SK-N-SH (cell line): ENCODE measurements around the gene CCDC60. TPM values are rescaled to one million over a fixed set of nuclear protein-coding genes. Genes with fewer than 3 reads are reported as not detected.

ENCODE experiments used
- CTCF ChIA-PET: fragments of 300-600, 350-600 bp; formaldehyde crosslinking; extraction: SDS; loops from one replicate; lab custom pipeline; 2021; lab: Yijun Ruan, JAX
- POLR2A ChIA-PET: fragments of 350-600 bp; sonication (Branson Sonifier 250); formaldehyde crosslinking; extraction: SDS; loops from one replicate; lab custom pipeline; 2020; ENCODE audit warnings: antibody characterized with exemption, inconsistent platforms; lab: Yijun Ruan, JAX
- DNase-seq: peaks from one replicate; pipeline ENCODE4 v3.0.0; 2012
- H2AFZ ChIP-seq: fragments of 200-600 bp; sonication (generic); 2 replicates; pipeline ENCODE4 v1.8.1; 2016; ENCODE audit warnings: antibody characterized with exemption, mild to moderate bottlenecking, low read depth
- H3F3A ChIP-seq: fragments of 200-600 bp; sonication (generic); replicated peaks from 2 replicates; pipeline ENCODE3; 2016; ENCODE audit warnings: antibody characterized with exemption, mild to moderate bottlenecking; ENCODE audit not compliant: insufficient read depth
- H3K27ac ChIP-seq, 2 experiments: fragments of 200-500 bp in 1 of 2; fragments of 200-600 bp in 1 of 2; sonication (Bioruptor generic) in 1 of 2; sonication (generic), shearing (Covaris generic) in 1 of 2; 2 replicates each; pipeline versions ENCODE4 v1.5.1 to v1.6.1; 2014 to 2016; ENCODE audit warnings: low read depth in 2 of 2, inconsistent platforms in 1 of 2, low read length in 1 of 2, mild to moderate bottlenecking in 1 of 2, mixed read lengths in 1 of 2
- H3K27me3 ChIP-seq: fragments of 200-600 bp; sonication (generic), shearing (Covaris generic); 2 replicates; pipeline ENCODE4 v1.6.1; 2016; ENCODE audit warnings: mixed run types; ENCODE audit not compliant: insufficient read depth
- H3K36me3 ChIP-seq, 2 experiments: fragments of 200-500 bp in 1 of 2; fragments of 200-600 bp in 1 of 2; sonication (Bioruptor generic) in 1 of 2; sonication (generic) in 1 of 2; replicated peaks in 1 of 2; 2 replicates each; pipeline versions ENCODE3 to v1.5.1; 2014 to 2016; ENCODE audit warnings: low read length in 1 of 2, mild to moderate bottlenecking in 1 of 2; ENCODE audit not compliant: insufficient read depth in 2 of 2, control insufficient read depth in 1 of 2
- H3K4me1 ChIP-seq, 2 experiments: fragments of 200-500 bp in 1 of 2; fragments of 200-600 bp in 1 of 2; sonication (Bioruptor generic) in 1 of 2; sonication (generic), shearing (Covaris generic) in 1 of 2; 2 replicates each; pipeline versions ENCODE4 v1.5.1 to v1.6.1; 2014 to 2016; ENCODE audit warnings: low read depth in 1 of 2, low read length in 1 of 2, mixed run types in 1 of 2; ENCODE audit not compliant: insufficient read depth in 2 of 2, control insufficient read depth in 1 of 2
- H3K4me2 ChIP-seq: fragments of 200-600 bp; sonication (generic), shearing (Covaris generic); 2 replicates; pipeline ENCODE4 v1.6.1; 2017; ENCODE audit warnings: mixed run types
- H3K4me3 ChIP-seq, 2 experiments: fragments of 200-500 bp in 1 of 2; fragments of 200-600 bp in 1 of 2; sonication (Bioruptor generic) in 1 of 2; sonication (generic), shearing (Covaris generic) in 1 of 2; 2 replicates each; pipeline versions ENCODE4 v1.5.1 to v1.8.1; 2014 to 2016; ENCODE audit warnings: low read depth in 2 of 2, inconsistent platforms in 1 of 2, low read length in 1 of 2, mild to moderate bottlenecking in 1 of 2, mixed read lengths in 1 of 2, moderate library complexity in 1 of 2
- H3K79me2 ChIP-seq: fragments of 200-600 bp; sonication (generic); 2 replicates; pipeline ENCODE4 v1.8.1; 2017; ENCODE audit warnings: mild to moderate bottlenecking; ENCODE audit not compliant: insufficient read depth
- H3K9ac ChIP-seq: fragments of 200-600 bp; sonication (generic); 2 replicates; pipeline ENCODE4 v1.6.1; 2017; ENCODE audit warnings: mixed run types
- H3K9me2 ChIP-seq: fragments of 200-600 bp; sonication (generic); 2 replicates; pipeline ENCODE4 v1.6.1; 2017; ENCODE audit warnings: mixed run types
- H3K9me3 ChIP-seq: fragments of 200-600 bp; sonication (generic); 2 replicates; pipeline ENCODE4 v1.6.1; 2017; ENCODE audit warnings: mixed run types, mild to moderate bottlenecking, moderate library complexity
- H4K20me1 ChIP-seq: fragments of 200-600 bp; sonication (generic); 2 replicates; pipeline ENCODE4 v1.6.1; 2017; ENCODE audit warnings: mild to moderate bottlenecking, mixed run types; ENCODE audit not compliant: insufficient read depth
- CTCF ChIP-seq: fragments of 200-600 bp; sonication (generic); IDR thresholded peaks from 2 replicates; pipeline ENCODE4 v1.6.1; 2017; ENCODE audit warnings: antibody characterized with exemption, mild to moderate bottlenecking, moderate library complexity
- EP300 ChIP-seq, 2 experiments: IDR thresholded peaks; 2 replicates each; pipeline versions ENCODE4 v1.4.0 to v1.6.1; 2012; ENCODE audit warnings: borderline replicate concordance in 1 of 2, low read depth in 1 of 2, low read length in 1 of 2
- EZH2phosphoT487 ChIP-seq: fragments of 200-600 bp; sonication (generic); IDR thresholded peaks from 2 replicates; pipeline ENCODE4 v1.6.1; 2017; ENCODE audit warnings: low read depth, mixed run types, mild to moderate bottlenecking, antibody characterized with exemption, moderate library complexity, borderline replicate concordance
- FOSL2 ChIP-seq: IDR thresholded peaks from 2 replicates; pipeline ENCODE4 v1.4.0; 2012; ENCODE audit warnings: low read depth, mild to moderate bottlenecking, moderate library complexity, borderline replicate concordance
- FOXJ3 ChIP-seq: sonication (generic); formaldehyde crosslinking; IDR thresholded peaks from 2 replicates; pipeline ENCODE4 v1.5.1; 2020; ENCODE audit warnings: mild to moderate bottlenecking, missing genetic modification reagents
- FOXM1 ChIP-seq: IDR thresholded peaks from 2 replicates; pipeline ENCODE4 v1.4.0; 2012; ENCODE audit warnings: low read depth, mild to moderate bottlenecking
- IRF3 ChIP-seq: fragments of 150-350 bp; IDR thresholded peaks from 2 replicates; pipeline ENCODE4 v1.6.1; 2016; ENCODE audit warnings: mild to moderate bottlenecking, low read depth, low read length
- JUND ChIP-seq: IDR thresholded peaks from 2 replicates; pipeline ENCODE4 v1.4.0; 2012
- MAX ChIP-seq: IDR thresholded peaks from 2 replicates; pipeline ENCODE4 v1.4.0; 2012; ENCODE audit warnings: low read depth
- MEF2A ChIP-seq: IDR thresholded peaks from 2 replicates; pipeline ENCODE4 v1.4.0; 2012; ENCODE audit warnings: low read depth, borderline replicate concordance
- MXI1 ChIP-seq: IDR thresholded peaks from 2 replicates; pipeline ENCODE4 v1.6.1; 2012; ENCODE audit warnings: mild to moderate bottlenecking, low read depth, low read length, improper control_type of control experiment
- POLR2AphosphoS5 ChIP-seq: IDR thresholded peaks from 2 replicates; pipeline ENCODE4 v1.6.1; 2012; ENCODE audit warnings: low read depth, low read length
- RAD21 ChIP-seq: IDR thresholded peaks from 2 replicates; pipeline ENCODE4 v1.6.1; 2012; ENCODE audit warnings: mild to moderate bottlenecking, low read length
- RFX5 ChIP-seq: IDR thresholded peaks from 2 replicates; pipeline ENCODE4 v1.6.1; 2012; ENCODE audit warnings: mild to moderate bottlenecking, improper control_type of control experiment, low read length
- RXRA ChIP-seq: IDR thresholded peaks from 2 replicates; pipeline ENCODE4 v1.4.0; 2012; ENCODE audit warnings: low read depth, mild to moderate bottlenecking, borderline replicate concordance
- SMC3 ChIP-seq: IDR thresholded peaks from 2 replicates; pipeline ENCODE4 v1.6.1; 2012; ENCODE audit warnings: low read depth, low read length, improper control_type of control experiment
- TCF12 ChIP-seq: IDR thresholded peaks from 2 replicates; pipeline ENCODE4 v1.4.0; 2012
- USF1 ChIP-seq: IDR thresholded peaks from 2 replicates; pipeline ENCODE4 v1.4.0; 2012; ENCODE audit warnings: low read depth, borderline replicate concordance
- USF2 ChIP-seq: fragments of 150-350 bp; IDR thresholded peaks from 2 replicates; pipeline ENCODE4 v1.6.1; 2017; ENCODE audit warnings: antibody characterized with exemption, low read length, low read depth, borderline replicate concordance
- ZBTB33 ChIP-seq: IDR thresholded peaks from 2 replicates; pipeline ENCODE4 v1.4.0; 2012; ENCODE audit warnings: low read depth, borderline replicate concordance
- WGBS: methylation state at CpG from one replicate; pipeline ENCODE4 v1.1.6; 2017; ENCODE audit warnings: low lambda C conversion rate; 5-methylcytosine and 5-hydroxymethylcytosine counted together
- polyA plus RNA-seq, 3 experiments: library from polyadenylated mRNA; depleted of rRNA; stranded (reverse); fragments of >200 nt; gene quantifications; 2 replicates each; pipeline ENCODE4 v1.2.3, GENCODE V29; 2012

CCDC60 gene
- polyA plus RNA-seq, 1 of the 3 experiments (the other 2 are of a cell fraction): not detected

- TF ChIP-seq IRF3: no peak
Measured at GRCh38 chr12:119398190-119398589, 63.7 kb downstream of the CCDC60 start (continued).

- TF ChIP-seq EP300 (IDR thresholded peaks at IDR 0.05; ENCODE audit: borderline replicate concordance in 1 of 2, low read depth in 1 of 2, low read length in 1 of 2): no peak
- no peak for TF ChIP-seq RXRA
- TF ChIP-seq ZBTB33: no peak
- no peak for TF ChIP-seq MEF2A
- TF ChIP-seq JUND: no peak
- no peak for TF ChIP-seq MAX
- no peak for TF ChIP-seq CTCF
- no peak for TF ChIP-seq FOXM1
- TF ChIP-seq RFX5: no peak
- TF ChIP-seq SMC3: no peak
- no peak for TF ChIP-seq TCF12
- TF ChIP-seq RAD21: no peak
- TF ChIP-seq FOSL2: no peak
- TF ChIP-seq EZH2phosphoT487: no peak
- no peak for TF ChIP-seq USF2
- TF ChIP-seq USF1: no peak
- no peak for TF ChIP-seq POLR2AphosphoS5
- TF ChIP-seq MXI1: no peak
- no peak for TF ChIP-seq FOXJ3 (CRISPR knock-in tag)
- TF ChIP-seq, all 33 proteins: peak for 0
- Histone ChIP-seq H3K36me3 (no peaks in the 10 kb centered on the region), H3K9ac (no peak overlapping the region), H3K27ac (no peak overlapping the region), H3K27me3 (no peaks in the 10 kb centered on the region), H3K4me1 (no peaks in the 10 kb centered on the region), H3K4me3 (no peak overlapping the region), H3K9me3 (no peaks in the 10 kb centered on the region), H3F3A (no peaks in the 10 kb centered on the region), H3K9me2 (no peaks in the 10 kb centered on the region), H3K4me2 (no peak overlapping the region), H3K79me2 (no peaks in the 10 kb centered on the region), H4K20me1 (no peaks in the 10 kb centered on the region), H2AFZ (no peak overlapping the region)
- 25% methylated on average over 4 of the region's 4 CpGs for WGBS
- no peak for DNase-seq
- ChIA-PET CTCF (interaction anchor here (1.6 kb wide), 1 partner anchor 14 kb away, joined by 8 read pairs; no protein-coding TSS in a partner anchor), POLR2A (no interaction called here)
Measured at GRCh38 chr12:119399301-119399700, 64.8 kb downstream of the CCDC60 start.
